Posterior vena cava (tissue), 2 donors: ENCODE measurements around the gene PRXL2B. TPM values are rescaled to one million over a fixed set of nuclear protein-coding genes. Genes with fewer than 3 reads are reported as not detected.
"Not testable (repeated sequence)": the region's sequence is repeated elsewhere in the genome, so short reads cannot be mapped to it uniquely, and the experiment has no call there.

ENCODE experiments used
- DNase-seq: peaks from one replicate; pipeline ENCODE4 v3.0.0-alpha.2; 2020; ENCODE audit warnings: low spot score
- intact Hi-C, 2 donors: fragments of 100-400 bp; cut with DNase I; formaldehyde crosslinking; loops; one replicate each; pipeline versions ENCODE4 v1.14.1 to v1.14.2; 2022 to 2023
- total RNA-seq, 2 donors: library from RNA; stranded (reverse); fragmentation: NEBNext Ultra II Directional; extraction: Animal tissue kit (Norgen Biotek cat#: 25700); gene quantifications; one replicate each; pipeline ENCODE4 v1.2.1, GENCODE V29; 2021
- donor health status: DM: yes; HTN: yes; CAD: no.
- donor health status: DM: yes; HTN: yes; CAD: no.

Gene PRXL2B
- total RNA-seq, 2 donors from 2014 or later = 11.4 to 12.2 TPM

DNA sequence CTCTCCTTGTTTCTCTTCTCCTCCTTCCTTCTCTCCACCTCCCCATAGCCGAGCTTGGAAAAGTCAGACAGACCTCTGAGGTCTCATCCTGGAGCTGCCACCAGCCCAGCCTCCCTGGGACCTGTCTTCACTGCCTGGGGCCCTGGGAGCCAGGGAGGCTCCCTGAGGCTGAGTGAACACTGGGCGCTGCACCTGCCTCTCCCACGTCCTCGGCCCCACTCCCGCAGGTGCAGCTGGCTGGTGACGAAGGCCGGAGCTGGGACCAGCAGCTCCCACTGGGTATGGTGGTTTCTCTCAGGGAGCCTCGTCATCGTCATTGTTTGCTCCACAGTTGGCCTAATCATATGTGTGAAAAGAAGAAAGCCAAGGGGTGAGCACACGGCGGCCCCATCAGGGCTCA, 25.1 kb upstream of the PRXL2B start:
- no peak for DNase-seq
- intact Hi-C loops = no loop called here

- intact Hi-C loops = no loop called here
Measured at GRCh38 chr1:2561898-2562895, 24.4 kb upstream of the PRXL2B start.

GRCh38 chr1:2563205-2563604, 23.4 kb upstream of the PRXL2B start:
- no peak for DNase-seq
- intact Hi-C loops = no loop called here

More at GRCh38 chr1:2561898-2562895, 24.4 kb upstream of the PRXL2B start:
- no peak for DNase-seq

- intact Hi-C loops = no loop called here
- DNase-seq = no peak
Measured at GRCh38 chr1:2564006-2564814, 22.4 kb upstream of the PRXL2B start.

DNA sequence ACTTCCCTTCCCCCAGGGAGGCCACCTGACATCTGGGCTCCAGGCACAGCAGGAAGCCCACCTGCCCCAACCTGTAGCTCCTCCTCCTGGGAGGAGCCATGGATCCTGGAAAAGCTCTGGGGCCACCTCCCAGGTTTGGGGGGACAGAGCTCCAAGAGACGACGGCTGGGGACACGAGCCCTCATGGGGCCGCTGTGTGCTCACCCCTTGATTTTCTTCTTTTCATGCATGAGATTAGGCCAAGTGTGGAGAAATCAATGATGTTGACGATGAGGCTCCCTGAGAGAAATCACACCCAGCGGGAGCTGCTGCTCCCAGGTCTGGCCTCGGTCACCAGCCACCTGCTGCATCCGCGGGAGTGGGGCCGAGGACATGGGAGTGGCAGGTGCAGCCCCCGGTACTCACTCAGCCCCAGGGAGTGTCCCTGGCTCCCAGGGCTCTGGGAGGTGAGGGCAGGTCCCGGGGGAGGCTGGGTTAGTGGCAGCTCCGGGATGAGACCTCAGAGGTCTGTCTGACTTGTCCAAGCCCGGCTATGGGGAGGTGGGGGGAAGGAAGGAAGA, 21.7 kb upstream of the PRXL2B start:
- no peak for DNase-seq
- intact Hi-C loops = no loop called here

DNA sequence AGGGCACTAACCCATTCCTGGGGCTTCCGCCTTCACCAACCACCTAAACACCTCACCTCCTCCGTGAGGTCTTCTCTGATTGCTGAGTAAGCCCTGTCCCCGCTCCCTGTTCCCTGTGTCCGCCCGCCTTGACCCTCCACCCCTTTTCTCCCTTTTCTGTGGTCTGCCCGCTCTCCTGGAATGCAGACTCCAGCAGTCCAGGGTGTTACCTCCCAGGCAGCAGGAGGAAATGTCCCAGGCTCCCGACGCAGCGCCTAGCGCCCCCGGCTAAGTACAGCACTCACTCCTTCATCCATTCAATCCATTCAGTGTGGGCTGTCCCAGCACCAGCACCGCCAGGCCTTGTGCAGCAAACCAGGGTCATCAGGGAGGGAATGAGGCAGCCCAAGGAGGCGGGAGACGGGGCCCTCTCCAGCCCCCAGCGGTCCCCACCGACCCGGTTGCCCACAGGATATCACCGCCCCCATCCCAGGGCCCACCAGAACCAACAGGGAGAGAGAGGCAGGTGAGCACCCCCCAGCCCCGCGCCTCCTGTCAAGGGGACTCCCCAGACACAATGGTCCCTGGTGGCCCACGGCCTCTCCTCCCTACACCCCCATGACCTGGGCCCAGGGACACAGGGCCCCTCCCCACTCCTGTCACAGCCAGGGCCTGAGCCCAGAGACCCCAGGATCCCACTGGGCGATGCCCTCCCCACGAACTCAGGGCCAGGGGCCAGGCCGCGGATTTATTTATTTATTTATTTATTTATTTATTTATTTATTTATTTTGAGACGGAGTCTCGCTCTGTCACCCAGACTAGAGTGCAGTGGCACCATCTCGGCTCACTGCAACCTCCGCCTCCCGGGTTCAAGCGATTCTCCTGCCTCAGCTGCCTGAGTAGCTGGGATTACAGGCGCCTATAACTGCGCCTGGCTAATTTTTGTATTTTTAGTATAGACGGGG, 20.2 kb upstream of the PRXL2B start:
- DNase-seq = no peak
- intact Hi-C loops = no loop called here

GRCh38 chr1:2567083-2567679, 19.4 kb upstream of the PRXL2B start:
- intact Hi-C loops = no loop called here

GRCh38 chr1:2568187-2568816, 18.3 kb upstream of the PRXL2B start:
- DNase-seq, intact Hi-C loops: not testable (repeated sequence)

More at GRCh38 chr1:2567083-2567679, 19.4 kb upstream of the PRXL2B start:
- DNase-seq = no peak

DNA sequence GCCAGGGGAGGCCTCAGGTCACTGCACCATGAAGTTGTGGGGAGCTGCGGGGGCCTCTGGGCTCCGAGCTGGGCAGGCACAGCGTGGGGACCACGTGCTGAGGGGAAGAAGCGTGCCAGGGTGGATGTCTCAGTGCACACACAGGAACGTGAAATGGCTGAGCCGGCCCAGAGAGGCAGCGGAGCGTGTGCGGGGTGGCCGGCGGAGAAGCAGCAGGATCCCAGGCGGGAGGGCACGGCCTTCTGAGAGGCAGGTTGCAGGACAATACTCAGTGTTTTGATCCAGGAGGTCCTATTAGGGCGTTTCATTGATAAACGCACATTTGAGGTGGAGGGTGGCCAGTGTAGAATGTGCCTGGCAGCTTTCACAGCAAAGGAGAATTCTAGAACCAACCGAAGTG, 17.5 kb upstream of the PRXL2B start:
- no peak for DNase-seq
- intact Hi-C loops = no loop called here

- intact Hi-C loops, DNase-seq: not testable (repeated sequence)
Measured at GRCh38 chr1:2569703-2570102, 16.9 kb upstream of the PRXL2B start.

DNA sequence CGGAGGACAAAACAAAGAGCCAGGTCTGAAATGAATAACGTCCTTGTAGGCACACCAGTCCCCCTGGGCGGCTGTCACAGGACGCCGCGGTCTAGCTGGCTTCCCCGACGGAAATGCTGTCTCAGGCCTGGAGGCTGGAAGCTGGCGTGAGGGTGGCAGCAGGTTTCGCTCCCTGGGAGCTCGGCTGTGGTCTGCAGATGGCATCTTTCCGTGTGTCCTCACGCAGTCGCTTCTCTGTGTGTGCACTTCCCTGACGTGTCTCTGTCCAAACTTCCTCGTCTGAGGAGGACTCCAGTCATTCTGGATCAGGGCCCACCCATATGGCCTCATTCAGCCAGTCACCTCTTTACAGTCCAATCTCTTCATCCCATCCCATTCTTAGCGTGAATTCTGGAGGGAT, 16.2 kb upstream of the PRXL2B start:
- DNase-seq = no peak

GRCh38 chr1:2571348-2571747, 15.2 kb upstream of the PRXL2B start:
- intact Hi-C loops = no loop called here
- no peak for DNase-seq

More for the DNA sequence above, 16.2 kb upstream of the PRXL2B start:
- intact Hi-C loops = no loop called here

DNA sequence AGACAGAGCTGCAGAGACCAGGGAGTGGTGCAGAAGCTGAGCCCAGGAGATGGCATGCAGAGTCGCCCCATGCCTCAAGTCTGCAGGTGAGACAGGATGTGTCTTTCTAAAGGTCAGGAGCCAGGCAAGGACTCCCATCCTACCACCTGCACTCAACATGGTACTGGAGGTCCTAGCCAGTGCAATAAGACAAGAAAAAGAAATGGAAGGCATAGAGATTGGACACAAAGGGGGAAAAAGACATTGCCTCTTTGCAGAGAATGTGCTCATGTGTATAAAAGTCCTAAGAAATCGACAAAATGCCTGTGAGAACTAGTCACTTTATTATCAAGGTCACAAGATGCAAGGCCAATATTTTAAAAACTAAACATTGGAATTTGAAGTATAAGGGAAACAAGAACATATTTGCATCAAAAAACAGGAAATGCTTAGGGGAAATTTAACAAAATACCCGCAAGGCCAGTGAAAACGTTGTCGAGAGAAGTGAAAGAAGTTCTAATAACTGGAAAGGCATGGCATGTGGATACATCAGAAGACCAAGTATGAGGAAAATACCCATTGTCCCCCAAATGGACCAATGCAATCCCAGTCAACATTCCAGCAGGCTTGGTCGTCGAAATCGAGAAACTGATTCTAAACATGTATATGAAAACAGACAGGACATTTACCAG, 13.2 kb upstream of the PRXL2B start:
- DNase-seq = no peak
- intact Hi-C loops = no loop called here

GRCh38 chr1:2574350-2574749, 12.2 kb upstream of the PRXL2B start:
- DNase-seq = no peak
- intact Hi-C loops = no loop called here

- intact Hi-C loops = no loop called here
- DNase-seq = peak; percentile 76
Measured at GRCh38 chr1:2575801-2576663, 10.5 kb upstream of the PRXL2B start.

DNA sequence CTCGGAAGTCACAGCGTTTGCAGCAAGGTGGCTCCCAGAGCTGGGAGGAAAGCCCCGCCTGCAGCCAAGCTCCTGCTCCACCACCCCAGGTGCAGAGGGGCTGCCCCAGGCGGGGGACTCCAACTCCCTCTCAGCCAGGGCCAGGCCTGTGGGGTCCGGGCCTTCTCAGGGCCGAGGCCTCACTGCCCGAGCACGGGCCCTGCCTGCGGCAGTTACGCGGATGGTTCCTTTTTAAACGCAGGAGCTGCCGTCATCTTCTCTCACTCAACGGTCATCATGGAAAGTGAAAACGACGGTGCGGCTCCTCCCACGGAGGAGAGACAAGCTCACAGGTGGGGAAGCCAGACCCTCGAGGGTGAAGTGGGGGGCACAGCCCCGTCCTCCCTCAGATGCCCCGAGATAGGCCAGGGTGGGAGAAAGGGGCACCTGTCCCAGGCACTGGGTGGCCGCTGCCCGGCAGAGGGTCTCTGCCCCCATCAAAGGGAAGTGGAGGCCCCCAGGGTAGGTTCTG, 9.0 kb upstream of the PRXL2B start:
- DNase-seq = peak; percentile 68

More for the DNA sequence above, 9.0 kb upstream of the PRXL2B start:
- intact Hi-C loops = not testable (repeated sequence)
